Muscle of leg (tissue), 11 donors: ENCODE measurements around the gene CATSPERE. TPM values are rescaled to one million over a fixed set of nuclear protein-coding genes. Genes with fewer than 3 reads are reported as not detected.

Source experiments
- DNase-seq: peaks from one replicate; pipeline ENCODE4 v3.0.0; 2013
- H3K27ac ChIP-seq: one replicate; pipeline ENCODE4 v1.5.1; 2013; ENCODE audit warnings: mild to moderate bottlenecking, low read length, control low read depth
- H3K27me3 ChIP-seq: one replicate; pipeline ENCODE4 v1.6.1; 2013; ENCODE audit warnings: low read length; ENCODE audit not compliant: control insufficient read depth, insufficient read depth
- H3K36me3 ChIP-seq: one replicate; pipeline ENCODE4 v1.6.1; 2013; ENCODE audit warnings: low read length; ENCODE audit not compliant: control insufficient read depth, insufficient read depth
- H3K4me1 ChIP-seq: one replicate; pipeline ENCODE4 v1.6.1; 2013; ENCODE audit warnings: low read length; ENCODE audit not compliant: control insufficient read depth, insufficient read depth
- H3K4me3 ChIP-seq: one replicate; pipeline ENCODE4 v1.5.1; 2013; ENCODE audit warnings: low read length, control low read depth
- H3K9me3 ChIP-seq: replicated peaks from 2 replicates; pipeline ENCODE4 v1.6.1; 2013; ENCODE audit warnings: low read depth, low read length; ENCODE audit not compliant: control insufficient read depth
- WGBS: methylation state at CpG from one replicate; pipeline ENCODE4 v1.1.5; 2013; ENCODE audit warnings: missing lambda C conversion rate; ENCODE audit not compliant: insufficient coverage; 5-methylcytosine and 5-hydroxymethylcytosine counted together
- polyA plus RNA-seq, 8 donors: library from polyadenylated mRNA; unstranded; fragments of 120-200 nt; gene quantifications; one replicate each; pipeline versions ENCODE4 v1.2.1 to v1.2.3, GENCODE V29; 2013; ENCODE audit warnings: inconsistent platforms in 1 of 8, low replicate concordance in 1 of 8; ENCODE audit not compliant: insufficient read length in 8 of 8, insufficient read depth in 1 of 8
- total RNA-seq: library from RNA; stranded (reverse); fragments of 120-200 nt; gene quantifications from one replicate; pipeline ENCODE4 v1.2.4, GENCODE V29; 2013

The CATSPERE gene
- total and polyA plus RNA-seq, 9 donors = 0.43 to 1.2 (median 0.60) TPM

GRCh38 chr1:244448279-244449036 lies 12.6 kb upstream of the CATSPERE start:
- no peak overlapping the region for H3K4me3 ChIP-seq
- no peaks in the 10 kb centered on the region for H3K27me3 ChIP-seq
- peaks cover 5% of the 10 kb centered on the region for H3K4me1 ChIP-seq
- H3K36me3 ChIP-seq = no peaks in the 10 kb centered on the region
- H3K9me3 ChIP-seq = no peaks in the 10 kb centered on the region
- no peak overlapping the region for H3K27ac ChIP-seq
- DNase-seq = no peak
- 88% methylated on average over 2 of the region's 5 CpGs for WGBS

GRCh38 chr1:244449936-244450508 lies 11.1 kb upstream of the CATSPERE start:
- H3K36me3 ChIP-seq = no peaks in the 10 kb centered on the region
- H3K4me3 ChIP-seq = no peak overlapping the region
- no peak overlapping the region for H3K27ac ChIP-seq
- WGBS = 100% methylated on average over 2 of the region's 8 CpGs
- H3K4me1 ChIP-seq = peaks cover 3% of the 10 kb centered on the region
- no peaks in the 10 kb centered on the region for H3K27me3 ChIP-seq
- no peaks in the 10 kb centered on the region for H3K9me3 ChIP-seq
- DNase-seq = peak; percentile 3

- peak; percentile 71 for DNase-seq
- peaks cover 3% of the 10 kb centered on the region for H3K4me1 ChIP-seq
- peaks cover under 1% of the 10 kb centered on the region for H3K27me3 ChIP-seq
- H3K4me3 ChIP-seq = peak overlapping the region; percentile 94
- WGBS = under 1% methylated on average over 24 of the region's 41 CpGs
- no peaks in the 10 kb centered on the region for H3K36me3 ChIP-seq
- no peaks in the 10 kb centered on the region for H3K9me3 ChIP-seq
- peak overlapping the region; percentile 93 for H3K27ac ChIP-seq
Measured at GRCh38 chr1:244450597-244451538, 10.2 kb upstream of the CATSPERE start.

GRCh38 chr1:244451539-244451950 lies 9.5 kb upstream of the CATSPERE start, which contains the start of gene ADSS2:
Gene ADSS2, minus strand, starts transcription at chr1:244451909. Its CDS starts 92 bp downstream, at chr1:244451817.
- Histone ChIP-seq H3K4me1 (peaks cover 3% of the 10 kb centered on the region), H3K27ac (peak within 1 kb of the TSS; percentile 93), H3K27me3 (peaks cover 2% of the 10 kb centered on the region), H3K36me3 (no peaks in the 10 kb centered on the region), H3K4me3 (peak within 1 kb of the TSS; percentile 94), H3K9me3 (no peaks in the 10 kb centered on the region)
- DNase-seq = no peak
- under 1% methylated on average over 45 of the region's 45 CpGs for WGBS

- peak overlapping the region; percentile 74 for H3K27ac ChIP-seq
- no peaks in the 10 kb centered on the region for H3K36me3 ChIP-seq
- H3K4me1 ChIP-seq = peaks cover 3% of the 10 kb centered on the region
- peak overlapping the region; percentile 94 for H3K4me3 ChIP-seq
- DNase-seq = peak; percentile 100
- H3K27me3 ChIP-seq = peaks cover 2% of the 10 kb centered on the region
- no peaks in the 10 kb centered on the region for H3K9me3 ChIP-seq
- 0% methylated on average over 39 of the region's 47 CpGs for WGBS
Measured at GRCh38 chr1:244451951-244452795, 8.9 kb upstream of the CATSPERE start.

GRCh38 chr1:244454412-244454811 lies 6.7 kb upstream of the CATSPERE start:
- Histone ChIP-seq H3K4me3 (no peak overlapping the region), H3K9me3 (no peaks in the 10 kb centered on the region), H3K4me1 (peaks cover 3% of the 10 kb centered on the region), H3K36me3 (no peaks in the 10 kb centered on the region), H3K27ac (no peak overlapping the region), H3K27me3 (peaks cover 2% of the 10 kb centered on the region)
- no peak for DNase-seq
- WGBS = 100% methylated on average over 1 of the region's 6 CpGs

- H3K27me3 ChIP-seq = peaks cover 2% of the 10 kb centered on the region
Measured at GRCh38 chr1:244456586-244456985, 4.5 kb upstream of the CATSPERE start.

GRCh38 chr1:244458781-244459180 lies 2.3 kb upstream of the CATSPERE start:
- no CpG with 5 or more reads among the region's 4 CpGs for WGBS
- Histone ChIP-seq H3K9me3 (no peaks in the 10 kb centered on the region), H3K27me3 (peaks cover 2% of the 10 kb centered on the region), H3K36me3 (no peaks in the 10 kb centered on the region), H3K27ac (no peak overlapping the region), H3K4me3 (no peak overlapping the region), H3K4me1 (peaks cover 7% of the 10 kb centered on the region)
- no peak for DNase-seq

More at GRCh38 chr1:244456586-244456985, 4.5 kb upstream of the CATSPERE start:
- Histone ChIP-seq H3K9me3 (no peaks in the 10 kb centered on the region), H3K36me3 (no peaks in the 10 kb centered on the region), H3K27ac (no peak overlapping the region), H3K4me3 (no peak overlapping the region), H3K4me1 (peaks cover 5% of the 10 kb centered on the region)
- DNase-seq = no peak
- no CpG with 5 or more reads among the region's 1 CpG for WGBS

GRCh38 chr1:244460197-244460596 lies 876 bp upstream of the CATSPERE start:
- Histone ChIP-seq H3K9me3 (no peaks in the 10 kb centered on the region), H3K4me3 (no peak overlapping the region), H3K36me3 (no peaks in the 10 kb centered on the region), H3K4me1 (peaks cover 7% of the 10 kb centered on the region), H3K27me3 (peaks cover 2% of the 10 kb centered on the region), H3K27ac (no peak overlapping the region)
- DNase-seq = peak; percentile 39
- 90% methylated on average over 3 of the region's 4 CpGs for WGBS
